Neural cell (in vitro differentiated cells): ENCODE data around the gene LPCAT1. TPM values are rescaled to one million over a fixed set of nuclear protein-coding genes. Genes with fewer than 3 reads are reported as not detected.

Experiments
- H2AFZ ChIP-seq: fragments of 200-600, 300-800 bp; sonication (generic), shearing (Covaris generic); 2 replicates; pipeline ENCODE4 v1.6.0; 2014; ENCODE audit warnings: low read depth, mild to moderate bottlenecking, antibody characterized with exemption, low read length, moderate library complexity
- H3F3A ChIP-seq: fragments of 200-600 bp; shearing (Covaris generic); 2 replicates; pipeline ENCODE4 v1.6.1; 2016; ENCODE audit warnings: mild to moderate bottlenecking, moderate library complexity, mixed read lengths, antibody characterized with exemption, low read length; ENCODE audit not compliant: insufficient read depth, poor library complexity, severe bottlenecking
- H3K27ac ChIP-seq: fragments of 200-600, 300-800 bp; sonication (generic), shearing (Covaris generic); 2 replicates; pipeline ENCODE4 v1.5.1; 2014; ENCODE audit warnings: mild to moderate bottlenecking, low read length, moderate library complexity
- H3K27me3 ChIP-seq: fragments of 300-800, 200-600 bp; sonication (generic), shearing (Covaris generic); 2 replicates; pipeline ENCODE4 v1.6.0; 2014; ENCODE audit warnings: mild to moderate bottlenecking, low read depth, low read length, moderate library complexity; ENCODE audit not compliant: insufficient read depth
- H3K36me3 ChIP-seq: fragments of 300-800, 200-600 bp; sonication (generic), shearing (Covaris generic); 2 replicates; pipeline ENCODE4 v1.5.1; 2014; ENCODE audit warnings: mild to moderate bottlenecking, antibody characterized with exemption, low read length, moderate library complexity; ENCODE audit not compliant: insufficient read depth
- H3K4me2 ChIP-seq: fragments of 300-800, 200-600 bp; sonication (generic), shearing (Covaris generic); 2 replicates; pipeline ENCODE4 v1.6.0; 2014; ENCODE audit warnings: mild to moderate bottlenecking, low read length
- H3K4me3 ChIP-seq: fragments of 300-800, 200-600 bp; sonication (generic), shearing (Covaris generic); 2 replicates; pipeline ENCODE4 v1.5.1; 2014; ENCODE audit warnings: mild to moderate bottlenecking, low read length, moderate library complexity
- H3K79me2 ChIP-seq: fragments of 200-600 bp; shearing (Covaris generic); replicated peaks from 2 replicates; pipeline ENCODE4 v1.6.0; 2014; ENCODE audit warnings: mild to moderate bottlenecking, low read length, moderate library complexity; ENCODE audit not compliant: insufficient read depth
- H3K9ac ChIP-seq: fragments of 300-800, 200-600 bp; sonication (generic), shearing (Covaris generic); 2 replicates; pipeline ENCODE4 v1.6.1; 2016; ENCODE audit warnings: mild to moderate bottlenecking, low read length, mixed read lengths
- H3K9me2 ChIP-seq: fragments of 200-600 bp; shearing (Covaris generic); 2 replicates; pipeline ENCODE4 v1.6.1; 2016; ENCODE audit warnings: mild to moderate bottlenecking, low read length, mixed read lengths; ENCODE audit not compliant: insufficient read depth
- H3K9me3 ChIP-seq: fragments of 200-600, 300-800 bp; sonication (generic), shearing (Covaris generic); 2 replicates; pipeline ENCODE4 v1.6.1; 2016; ENCODE audit warnings: mild to moderate bottlenecking, mixed run types, low read length, moderate library complexity, mixed read lengths
- H4K20me1 ChIP-seq: fragments of 200-600 bp; shearing (Covaris generic); 2 replicates; pipeline ENCODE4 v1.6.1; 2016; ENCODE audit warnings: mild to moderate bottlenecking, mixed run types; ENCODE audit not compliant: insufficient read depth
- EP300 ChIP-seq: fragments of 450-650 bp; conservative IDR thresholded peaks from 2 replicates; pipeline ENCODE4 v1.6.1; 2014; ENCODE audit warnings: antibody characterized with exemption, mild to moderate bottlenecking, moderate library complexity; ENCODE audit not compliant: poor library complexity, severe bottlenecking
- EZH2 ChIP-seq: fragments of 200-600, 300-800 bp; shearing (Covaris generic), sonication (generic); IDR thresholded peaks from 2 replicates; pipeline ENCODE4 v1.6.1; 2014; ENCODE audit warnings: antibody characterized with exemption, low read length, borderline replicate concordance, mild to moderate bottlenecking; ENCODE audit not compliant: insufficient read depth, poor library complexity, severe bottlenecking
- MXI1 ChIP-seq: fragments of 450-650 bp; conservative IDR thresholded peaks from 2 replicates; pipeline ENCODE4 v1.6.1; 2014; ENCODE audit warnings: antibody characterized with exemption, mild to moderate bottlenecking; ENCODE audit not compliant: poor library complexity, severe bottlenecking
- POLR2AphosphoS5 ChIP-seq: IDR thresholded peaks from 2 replicates; pipeline ENCODE4 v1.6.1; 2012
- RAD21 ChIP-seq: fragments of 450-650 bp; conservative IDR thresholded peaks from 2 replicates; pipeline ENCODE4 v1.6.1; 2014; ENCODE audit warnings: antibody characterized with exemption, mild to moderate bottlenecking, moderate library complexity
- SMC3 ChIP-seq: fragments of 450-650 bp; conservative IDR thresholded peaks from 2 replicates; pipeline ENCODE4 v1.6.1; 2014; ENCODE audit warnings: antibody characterized with exemption, mild to moderate bottlenecking, moderate library complexity; ENCODE audit not compliant: poor library complexity
- TAF1 ChIP-seq: IDR thresholded peaks from 2 replicates; pipeline ENCODE4 v1.6.1; 2012; ENCODE audit warnings: low read depth
- polyA plus RNA-seq: library from polyadenylated mRNA; depleted of rRNA; stranded (reverse); fragments of >200 nt; gene quantifications from 2 replicates; pipeline ENCODE4 v1.2.3, GENCODE V29; 2014
- TF ChIP-seq, protein P1 (sequence below): IDR thresholded peaks from 2 replicates; pipeline ENCODE4 v1.6.1; 2012; ENCODE audit warnings: borderline replicate concordance
- TF ChIP-seq, protein P2 (sequence below): fragments of 450-650 bp; IDR thresholded peaks from 2 replicates; pipeline ENCODE4 v1.5.1; 2014; ENCODE audit warnings: antibody characterized with exemption, mild to moderate bottlenecking, moderate library complexity; ENCODE audit not compliant: poor library complexity, severe bottlenecking

LPCAT1 gene
- polyA plus RNA-seq, 1 donor from 2014 or later = 61.8 TPM

DNA sequence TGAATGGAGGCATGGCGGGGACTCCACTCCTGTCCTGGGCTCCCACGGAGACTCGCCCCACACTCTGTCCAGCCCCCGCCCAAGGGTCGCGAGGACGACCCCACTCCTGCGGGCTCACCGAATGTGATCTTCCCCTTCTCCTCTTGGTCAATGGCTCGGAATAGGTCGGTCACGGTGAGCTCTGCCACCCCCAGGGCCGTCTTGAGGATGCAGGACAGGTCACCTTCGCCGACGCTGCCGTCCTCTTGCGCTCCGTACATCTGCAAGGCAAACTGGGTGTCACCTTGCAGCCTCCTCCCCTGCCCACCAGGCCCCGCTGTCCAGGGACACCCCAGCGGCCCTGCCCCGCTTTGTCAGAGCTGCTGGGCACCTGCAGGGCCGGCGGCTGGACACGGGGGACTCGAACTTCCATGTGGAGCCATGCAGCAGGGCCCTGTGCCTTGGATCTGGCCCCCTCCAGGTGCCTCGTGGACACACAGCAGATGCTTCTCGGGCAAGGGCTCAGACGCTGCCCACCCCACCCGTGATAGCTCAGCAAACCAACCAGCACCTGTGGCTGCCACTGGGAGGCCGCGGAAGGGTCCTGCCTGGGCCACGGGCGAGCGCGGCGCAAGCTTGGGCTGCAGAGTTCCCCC, 57.0 kb downstream of the LPCAT1 start:
- H4K20me1 ChIP-seq = no peaks in the 10 kb centered on the region

DNA sequence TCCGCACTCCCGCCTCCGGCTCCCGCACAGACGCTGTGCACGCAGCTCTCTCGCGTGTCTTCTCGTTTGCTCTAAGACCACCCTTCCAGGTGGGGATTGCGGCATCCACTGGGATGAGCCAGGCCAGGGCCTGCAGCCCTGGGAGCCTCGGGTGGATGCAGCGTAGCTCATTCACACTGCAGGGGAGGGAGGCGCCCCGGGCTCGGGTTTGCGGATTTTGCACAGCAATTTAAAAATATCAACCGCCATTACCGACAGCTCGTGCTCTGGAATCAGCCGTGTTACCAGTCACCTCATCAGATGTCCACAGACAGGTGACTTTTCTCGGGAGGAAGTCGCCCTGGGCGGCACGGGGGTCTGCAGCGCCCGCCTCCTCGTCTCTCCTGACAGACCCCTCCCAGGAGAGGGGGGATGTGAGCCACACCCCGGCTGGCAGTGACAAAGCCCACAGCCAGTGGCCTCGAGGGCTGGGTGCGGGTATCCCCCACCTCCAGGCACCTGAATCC, 57.7 kb downstream of the LPCAT1 start:
- no peaks in the 10 kb centered on the region for H3K36me3 ChIP-seq
- TF ChIP-seq TAF1 (no peak), SMC3 (no peak), EZH2 (no peak), EP300 (no peak), MXI1 (no peak), RAD21 (no peak), POLR2AphosphoS5 (no peak)
- H3K79me2 ChIP-seq = no peaks in the 10 kb centered on the region
- H3K4me3 ChIP-seq = no peak overlapping the region
- no peaks in the 10 kb centered on the region for H3F3A ChIP-seq
- H3K9ac ChIP-seq = no peak overlapping the region
- no peaks in the 10 kb centered on the region for H3K9me3 ChIP-seq
- H3K4me2 ChIP-seq = no peak overlapping the region
- no peak overlapping the region for H3K27ac ChIP-seq
- no peaks in the 10 kb centered on the region for H3K9me2 ChIP-seq
- H4K20me1 ChIP-seq = no peaks in the 10 kb centered on the region
- H2AFZ ChIP-seq = no peak overlapping the region
- no peaks in the 10 kb centered on the region for H3K27me3 ChIP-seq

More for the DNA sequence above, 57.0 kb downstream of the LPCAT1 start:
- no peaks in the 10 kb centered on the region for H3K9me2 ChIP-seq
- no peaks in the 10 kb centered on the region for H3K27me3 ChIP-seq
- H3K4me3 ChIP-seq = no peak overlapping the region
- H3K27ac ChIP-seq = no peak overlapping the region
- no peak overlapping the region for H3K4me2 ChIP-seq
- no peaks in the 10 kb centered on the region for H3K9me3 ChIP-seq
- TF ChIP-seq, protein P1, sequence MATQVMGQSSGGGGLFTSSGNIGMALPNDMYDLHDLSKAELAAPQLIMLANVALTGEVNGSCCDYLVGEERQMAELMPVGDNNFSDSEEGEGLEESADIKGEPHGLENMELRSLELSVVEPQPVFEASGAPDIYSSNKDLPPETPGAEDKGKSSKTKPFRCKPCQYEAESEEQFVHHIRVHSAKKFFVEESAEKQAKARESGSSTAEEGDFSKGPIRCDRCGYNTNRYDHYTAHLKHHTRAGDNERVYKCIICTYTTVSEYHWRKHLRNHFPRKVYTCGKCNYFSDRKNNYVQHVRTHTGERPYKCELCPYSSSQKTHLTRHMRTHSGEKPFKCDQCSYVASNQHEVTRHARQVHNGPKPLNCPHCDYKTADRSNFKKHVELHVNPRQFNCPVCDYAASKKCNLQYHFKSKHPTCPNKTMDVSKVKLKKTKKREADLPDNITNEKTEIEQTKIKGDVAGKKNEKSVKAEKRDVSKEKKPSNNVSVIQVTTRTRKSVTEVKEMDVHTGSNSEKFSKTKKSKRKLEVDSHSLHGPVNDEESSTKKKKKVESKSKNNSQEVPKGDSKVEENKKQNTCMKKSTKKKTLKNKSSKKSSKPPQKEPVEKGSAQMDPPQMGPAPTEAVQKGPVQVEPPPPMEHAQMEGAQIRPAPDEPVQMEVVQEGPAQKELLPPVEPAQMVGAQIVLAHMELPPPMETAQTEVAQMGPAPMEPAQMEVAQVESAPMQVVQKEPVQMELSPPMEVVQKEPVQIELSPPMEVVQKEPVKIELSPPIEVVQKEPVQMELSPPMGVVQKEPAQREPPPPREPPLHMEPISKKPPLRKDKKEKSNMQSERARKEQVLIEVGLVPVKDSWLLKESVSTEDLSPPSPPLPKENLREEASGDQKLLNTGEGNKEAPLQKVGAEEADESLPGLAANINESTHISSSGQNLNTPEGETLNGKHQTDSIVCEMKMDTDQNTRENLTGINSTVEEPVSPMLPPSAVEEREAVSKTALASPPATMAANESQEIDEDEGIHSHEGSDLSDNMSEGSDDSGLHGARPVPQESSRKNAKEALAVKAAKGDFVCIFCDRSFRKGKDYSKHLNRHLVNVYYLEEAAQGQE = no peak
- TF ChIP-seq POLR2AphosphoS5 = no peak
- TF ChIP-seq SMC3 = no peak
- TF ChIP-seq TAF1 = no peak
- no peak for TF ChIP-seq EP300
- no peak for TF ChIP-seq EZH2
- no peak for TF ChIP-seq MXI1
- TF ChIP-seq RAD21 = no peak
- TF ChIP-seq, protein P2, sequence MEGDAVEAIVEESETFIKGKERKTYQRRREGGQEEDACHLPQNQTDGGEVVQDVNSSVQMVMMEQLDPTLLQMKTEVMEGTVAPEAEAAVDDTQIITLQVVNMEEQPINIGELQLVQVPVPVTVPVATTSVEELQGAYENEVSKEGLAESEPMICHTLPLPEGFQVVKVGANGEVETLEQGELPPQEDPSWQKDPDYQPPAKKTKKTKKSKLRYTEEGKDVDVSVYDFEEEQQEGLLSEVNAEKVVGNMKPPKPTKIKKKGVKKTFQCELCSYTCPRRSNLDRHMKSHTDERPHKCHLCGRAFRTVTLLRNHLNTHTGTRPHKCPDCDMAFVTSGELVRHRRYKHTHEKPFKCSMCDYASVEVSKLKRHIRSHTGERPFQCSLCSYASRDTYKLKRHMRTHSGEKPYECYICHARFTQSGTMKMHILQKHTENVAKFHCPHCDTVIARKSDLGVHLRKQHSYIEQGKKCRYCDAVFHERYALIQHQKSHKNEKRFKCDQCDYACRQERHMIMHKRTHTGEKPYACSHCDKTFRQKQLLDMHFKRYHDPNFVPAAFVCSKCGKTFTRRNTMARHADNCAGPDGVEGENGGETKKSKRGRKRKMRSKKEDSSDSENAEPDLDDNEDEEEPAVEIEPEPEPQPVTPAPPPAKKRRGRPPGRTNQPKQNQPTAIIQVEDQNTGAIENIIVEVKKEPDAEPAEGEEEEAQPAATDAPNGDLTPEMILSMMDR = no peak
- no peak overlapping the region for H3K9ac ChIP-seq
- no peaks in the 10 kb centered on the region for H3K79me2 ChIP-seq
- H3K36me3 ChIP-seq = no peaks in the 10 kb centered on the region
- no peak overlapping the region for H2AFZ ChIP-seq
- no peaks in the 10 kb centered on the region for H3F3A ChIP-seq
